Measurements from ENCODE around the gene BOLL. TPM values are rescaled to one million over a fixed set of nuclear protein-coding genes. Genes with fewer than 3 reads are reported as not detected.
"Not testable (repeated sequence)": the region's sequence is repeated elsewhere in the genome, so short reads cannot be mapped to it uniquely, and the experiment has no call there.

The BOLL gene
- total and polyA plus RNA-seq, 2 donors (not counting 1 experiment from before 2014, with no cell fraction given) = not detected

- H3K27ac Mint-ChIP-seq = no peak overlapping the region
- H3K27ac ChIP-seq (ENCODE audit: low read length in 2 of 2) = no peak overlapping the region
- H3K9ac ChIP-seq (ENCODE audit: low read length) = no peak overlapping the region
- ChIA-PET POLR2A (no interaction called here), CTCF (no interaction called here)
- DNase-seq = no peak
- no peak for ATAC-seq (ENCODE audit: low read depth)
- H3K27me3 Mint-ChIP-seq = peaks cover 28% of the 10 kb centered on the region
- no peaks in the 10 kb centered on the region for H3K4me1 ChIP-seq (ENCODE audit: control insufficient read depth in 2 of 2, insufficient read depth in 2 of 2, low read length in 2 of 2)
- H3K4me1 Mint-ChIP-seq = no peaks in the 10 kb centered on the region
- no peaks in the 10 kb centered on the region for H4K20me1 ChIP-seq (ENCODE audit: control insufficient read depth, insufficient read depth, low read length, poor library complexity, severe bottlenecking)
- H3K4me3 ChIP-seq (ENCODE audit: control extremely low read depth in 1 of 5, extremely low read depth in 1 of 5, insufficient read depth in 1 of 5, low read depth in 2 of 5, low read length in 4 of 5) = no peak overlapping the region
- H3K4me3 Mint-ChIP-seq = no peak overlapping the region
- H3K36me3 ChIP-seq (replicated peaks in 1 of 2; ENCODE audit: control extremely low read depth in 1 of 2, control insufficient read depth in 1 of 2, extremely low read depth in 1 of 2, insufficient read depth in 2 of 2, low read length in 1 of 2) = no peaks in the 10 kb centered on the region
- H2AFZ ChIP-seq (ENCODE audit: insufficient read depth, low read depth, low read length, poor library complexity, severe bottlenecking) = no peak overlapping the region
- H3K9me3 ChIP-seq (ENCODE audit: control extremely low read depth in 1 of 3, control insufficient read depth in 2 of 3, insufficient read depth in 1 of 3, low read length in 2 of 3) = peaks cover 0 to 2% (median 0%) of the 10 kb centered on the region in 3 donors
- H3K9me3 Mint-ChIP-seq (ENCODE audit: insufficient read depth) = no peaks in the 10 kb centered on the region
- TF ChIP-seq EZH2 (IDR thresholded peaks at IDR 0.05; ENCODE audit: borderline replicate concordance, insufficient read depth, low read depth, low read length, poor library complexity, severe bottlenecking) (no peak), CTCF (IDR thresholded peaks at IDR 0.05) (no peak)
- H3K79me2 ChIP-seq (ENCODE audit: control insufficient read depth, insufficient read depth, low read length) = no peaks in the 10 kb centered on the region
- H3K4me2 ChIP-seq (replicated peaks; ENCODE audit: low read depth, low read length, poor library complexity, severe bottlenecking) = no peak overlapping the region
- intact Hi-C loops (cut with micrococcal nuclease) = no loop called here
- peaks cover 0 to 3% (median 0%) of the 10 kb centered on the region in 4 experiments for H3K27me3 ChIP-seq (replicated peaks in 1 of 4; ENCODE audit: control extremely low read depth in 1 of 4, control insufficient read depth in 3 of 4, insufficient read depth in 4 of 4, low read length in 3 of 4)
Measured at GRCh38 chr2:197740200-197740599, 44.9 kb downstream of the BOLL start.

GRCh38 chr2:197728555-197729544 is 56.3 kb downstream of the BOLL start:
- H3K27me3 Mint-ChIP-seq; H3K79me2 ChIP-seq (ENCODE audit: control insufficient read depth, insufficient read depth, low read length); H3K4me1 Mint-ChIP-seq; DNase-seq; intact Hi-C loops (cut with micrococcal nuclease); POLR2A ChIA-PET; H3K27ac ChIP-seq (ENCODE audit: low read length in 2 of 2); H3K4me2 ChIP-seq (replicated peaks; ENCODE audit: low read depth, low read length, poor library complexity, severe bottlenecking); CTCF ChIA-PET; H3K9ac ChIP-seq (ENCODE audit: low read length); H3K9me3 ChIP-seq (ENCODE audit: control extremely low read depth in 1 of 3, control insufficient read depth in 2 of 3, insufficient read depth in 1 of 3, low read length in 2 of 3); H2AFZ ChIP-seq (ENCODE audit: insufficient read depth, low read depth, low read length, poor library complexity, severe bottlenecking); H3K4me3 ChIP-seq (ENCODE audit: control extremely low read depth in 1 of 5, extremely low read depth in 1 of 5, insufficient read depth in 1 of 5, low read depth in 2 of 5, low read length in 4 of 5); H3K9me3 Mint-ChIP-seq (ENCODE audit: insufficient read depth); H3K4me1 ChIP-seq (ENCODE audit: control insufficient read depth in 2 of 2, insufficient read depth in 2 of 2, low read length in 2 of 2); H4K20me1 ChIP-seq (ENCODE audit: control insufficient read depth, insufficient read depth, low read length, poor library complexity, severe bottlenecking); ATAC-seq (ENCODE audit: low read depth); H3K27me3 ChIP-seq (replicated peaks in 1 of 4; ENCODE audit: control extremely low read depth in 1 of 4, control insufficient read depth in 3 of 4, insufficient read depth in 4 of 4, low read length in 3 of 4); H3K27ac Mint-ChIP-seq; H3K4me3 Mint-ChIP-seq; H3K36me3 ChIP-seq (replicated peaks in 1 of 2; ENCODE audit: control extremely low read depth in 1 of 2, control insufficient read depth in 1 of 2, extremely low read depth in 1 of 2, insufficient read depth in 2 of 2, low read length in 1 of 2): not testable (repeated sequence)
- 97% methylated on average over 18 of the region's 32 CpGs for WGBS (ENCODE audit: insufficient coverage)

Data from B cell (primary cell).